K562 (cell line): Measurements from ENCODE around the gene RAB14. TPM values are rescaled to one million over a fixed set of nuclear protein-coding genes. Genes with fewer than 3 reads are reported as not detected.

Source experiments
- ARID1B ChIP-seq: fragments of 450-650 bp; IDR thresholded peaks from 2 replicates; pipeline ENCODE4 v1.6.1; 2016; ENCODE audit warnings: antibody characterized with exemption, mild to moderate bottlenecking, inconsistent platforms
- ARNT ChIP-seq, 2 experiments: fragments of 450-650 bp; IDR thresholded peaks; 2 replicates each; pipeline ENCODE4 v1.6.1; 2016; ENCODE audit warnings: mild to moderate bottlenecking in 1 of 2
- BHLHE40 ChIP-seq: IDR thresholded peaks from 2 replicates; pipeline ENCODE4 v1.6.1; 2011; ENCODE audit warnings: low read length, improper control_type of control experiment
- CBX5 ChIP-seq: IDR thresholded peaks from 2 replicates; pipeline ENCODE4 v1.6.1; 2014; ENCODE audit warnings: low read depth, borderline replicate concordance
- CTBP1 ChIP-seq: fragments of 450-650 bp; IDR thresholded peaks from 2 replicates; pipeline ENCODE4 v1.6.1; 2016; ENCODE audit warnings: borderline replicate concordance
- EGR1 ChIP-seq: fragments of 450-650 bp; conservative IDR thresholded peaks from 2 replicates; pipeline ENCODE4 v1.6.1; 2017; ENCODE audit warnings: mild to moderate bottlenecking
- ESRRA ChIP-seq: fragments of 450-650 bp; IDR thresholded peaks from 2 replicates; pipeline ENCODE4 v1.6.1; 2014; ENCODE audit warnings: low read depth, mild to moderate bottlenecking, moderate library complexity, borderline replicate concordance
- FOXJ2 ChIP-seq: fragments of 200-800 bp; sonication (Bioruptor generic); IDR thresholded peaks from 2 replicates; pipeline ENCODE4 v1.6.1; 2016; ENCODE audit warnings: missing genetic modification characterization, missing compliant biosample characterization
- HNRNPK ChIP-seq: fragments of 200-400 bp; formaldehyde crosslinking; IDR thresholded peaks from one replicate; pipeline ENCODE4 v1.6.1; 2018; ENCODE audit warnings: mild to moderate bottlenecking, low read depth, low read length; ENCODE audit not compliant: poor library complexity, severe bottlenecking
- HSF4 ChIP-seq: fragments of 250-450 bp; sonication (Bioruptor Pico); IDR thresholded peaks from 2 replicates; pipeline ENCODE4 v2.1.2; 2022; ENCODE audit warnings: mild to moderate bottlenecking, moderate library complexity, borderline replicate concordance
- NFRKB ChIP-seq: fragments of 450-650 bp; IDR thresholded peaks from 2 replicates; pipeline ENCODE4 v1.6.1; 2016; ENCODE audit warnings: low read depth
- NR3C1 ChIP-seq: sonication (generic); formaldehyde crosslinking; IDR thresholded peaks from 2 replicates; pipeline ENCODE4 v1.8.1; 2022; ENCODE audit warnings: missing genetic modification reagents
- XRCC4 ChIP-seq: IDR thresholded peaks from one replicate; pipeline ENCODE4 v1.6.1; 2011; ENCODE audit not compliant: insufficient read depth, insufficient read length; ENCODE audit errors: extremely low read depth
- ZNF217 ChIP-seq: sonication (generic); formaldehyde crosslinking; IDR thresholded peaks from 2 replicates; pipeline ENCODE4 v1.8.0; 2022; ENCODE audit warnings: mild to moderate bottlenecking, missing genetic modification reagents
- ZNF316 ChIP-seq: fragments of 450-650 bp; IDR thresholded peaks from 2 replicates; pipeline ENCODE4 v1.6.1; 2016
- ZNF696 ChIP-seq: fragments of 250-450 bp; sonication (Bioruptor Pico); conservative IDR thresholded peaks from 2 replicates; pipeline ENCODE4 v1.4.0; 2020; ENCODE audit warnings: mild to moderate bottlenecking, moderate library complexity
- polyA plus RNA-seq, 8 experiments: library from polyadenylated mRNA; depleted of rRNA in 4 of 8; stranded (reverse) in 5 of 8; unstranded in 3 of 8; fragments of >200 nt; fragmentation: Nextera tagmentation in 2 of 8; fragmentation: Illumina TruSeq in 1 of 8; extraction: Ambion mirVana in 2 of 8; extraction: Trizol in 1 of 8; gene quantifications; 2 replicates each; pipeline versions ENCODE4 v1.2.1 to v1.2.3, GENCODE V29; 2011 to 2014; ENCODE audit warnings: inconsistent platforms in 1 of 8, missing spikeins in 1 of 8
- total RNA-seq, 7 experiments: library from RNA; depleted of rRNA in 6 of 7; stranded (reverse); fragments of >200 nt in 6 of 7; fragmentation: Illumina TruSeq in 2 of 7; extraction: Trizol in 2 of 7; gene quantifications; 2 replicates each; pipeline versions ENCODE4 v1.2.1 to v1.2.3, GENCODE V29; 2011 to 2021; ENCODE audit warnings: low replicate concordance in 1 of 7
- TF ChIP-seq, protein P1 (sequence below): sonication (generic); formaldehyde crosslinking; IDR thresholded peaks from 2 replicates; pipeline ENCODE4 v1.8.0; 2022; ENCODE audit warnings: mild to moderate bottlenecking, missing genetic modification reagents
- TF ChIP-seq, protein P2 (sequence below), 3 experiments: fragments of 200-800 bp in 1 of 3; fragments of 250-450 bp in 1 of 3; fragments of 450-650 bp in 1 of 3; sonication (Bioruptor Pico) in 1 of 3; sonication (Bioruptor generic) in 1 of 3; formaldehyde crosslinking in 1 of 3; IDR thresholded peaks; 2 replicates each; pipeline versions ENCODE4 v1.6.1 to v1.8.0; 2016 to 2022; ENCODE audit warnings: mild to moderate bottlenecking in 2 of 3, missing genetic modification characterization in 2 of 3, missing compliant biosample characterization in 1 of 3, moderate library complexity in 1 of 3
- TF ChIP-seq, protein P3 (sequence below), 3 experiments: IDR thresholded peaks in 2 of 3; conservative IDR thresholded peaks in 1 of 3; 2 replicates each; pipeline ENCODE4 v1.5.1; 2011 to 2012; ENCODE audit warnings: low read length in 3 of 3, mild to moderate bottlenecking in 3 of 3, control low read depth in 2 of 3, improper control_type of control experiment in 1 of 3, inconsistent platforms in 1 of 3, low read depth in 1 of 3, mixed read lengths in 1 of 3, moderate library complexity in 1 of 3; ENCODE audit not compliant: insufficient read depth in 2 of 3

The RAB14 gene
- total and polyA plus RNA-seq, 9 of the 15 experiments (the other 6 are each of a cell fraction or from before 2014, with no cell fraction given), result 10.3 to 41.8 (median 20.9) TPM

DNA sequence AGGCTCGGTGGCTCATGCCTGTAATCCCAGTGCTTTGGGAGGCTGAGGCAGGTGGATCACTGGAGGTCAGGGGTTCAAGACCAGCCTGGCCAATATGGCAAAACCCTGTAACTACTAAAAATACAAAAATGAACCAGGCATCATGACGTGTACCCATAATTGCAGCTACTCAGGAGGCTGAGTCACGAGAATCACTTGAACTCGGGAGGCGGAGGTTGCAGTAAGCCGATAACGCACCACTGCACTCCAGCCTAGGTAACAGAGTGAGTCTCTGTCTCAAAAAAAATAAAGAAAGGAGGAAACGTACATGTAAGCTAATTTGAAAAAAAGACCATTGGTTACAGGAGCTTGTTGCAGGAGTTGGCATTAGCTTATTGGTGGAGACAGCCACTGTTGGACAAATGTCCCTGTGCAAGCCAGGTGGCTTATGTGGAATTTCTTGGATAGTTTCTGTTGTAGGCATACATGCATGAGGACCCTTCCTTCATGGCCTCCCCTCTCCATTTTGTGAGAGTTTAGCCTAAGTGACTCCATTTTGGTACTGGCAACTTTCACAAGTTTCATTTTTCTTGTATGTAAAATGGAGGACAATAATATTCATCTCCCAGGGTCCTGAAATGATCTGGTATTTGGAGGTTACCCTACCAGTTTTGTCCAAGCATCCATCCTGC lies 16.8 kb upstream of the RAB14 start (continued):
- TF ChIP-seq, protein P1, sequence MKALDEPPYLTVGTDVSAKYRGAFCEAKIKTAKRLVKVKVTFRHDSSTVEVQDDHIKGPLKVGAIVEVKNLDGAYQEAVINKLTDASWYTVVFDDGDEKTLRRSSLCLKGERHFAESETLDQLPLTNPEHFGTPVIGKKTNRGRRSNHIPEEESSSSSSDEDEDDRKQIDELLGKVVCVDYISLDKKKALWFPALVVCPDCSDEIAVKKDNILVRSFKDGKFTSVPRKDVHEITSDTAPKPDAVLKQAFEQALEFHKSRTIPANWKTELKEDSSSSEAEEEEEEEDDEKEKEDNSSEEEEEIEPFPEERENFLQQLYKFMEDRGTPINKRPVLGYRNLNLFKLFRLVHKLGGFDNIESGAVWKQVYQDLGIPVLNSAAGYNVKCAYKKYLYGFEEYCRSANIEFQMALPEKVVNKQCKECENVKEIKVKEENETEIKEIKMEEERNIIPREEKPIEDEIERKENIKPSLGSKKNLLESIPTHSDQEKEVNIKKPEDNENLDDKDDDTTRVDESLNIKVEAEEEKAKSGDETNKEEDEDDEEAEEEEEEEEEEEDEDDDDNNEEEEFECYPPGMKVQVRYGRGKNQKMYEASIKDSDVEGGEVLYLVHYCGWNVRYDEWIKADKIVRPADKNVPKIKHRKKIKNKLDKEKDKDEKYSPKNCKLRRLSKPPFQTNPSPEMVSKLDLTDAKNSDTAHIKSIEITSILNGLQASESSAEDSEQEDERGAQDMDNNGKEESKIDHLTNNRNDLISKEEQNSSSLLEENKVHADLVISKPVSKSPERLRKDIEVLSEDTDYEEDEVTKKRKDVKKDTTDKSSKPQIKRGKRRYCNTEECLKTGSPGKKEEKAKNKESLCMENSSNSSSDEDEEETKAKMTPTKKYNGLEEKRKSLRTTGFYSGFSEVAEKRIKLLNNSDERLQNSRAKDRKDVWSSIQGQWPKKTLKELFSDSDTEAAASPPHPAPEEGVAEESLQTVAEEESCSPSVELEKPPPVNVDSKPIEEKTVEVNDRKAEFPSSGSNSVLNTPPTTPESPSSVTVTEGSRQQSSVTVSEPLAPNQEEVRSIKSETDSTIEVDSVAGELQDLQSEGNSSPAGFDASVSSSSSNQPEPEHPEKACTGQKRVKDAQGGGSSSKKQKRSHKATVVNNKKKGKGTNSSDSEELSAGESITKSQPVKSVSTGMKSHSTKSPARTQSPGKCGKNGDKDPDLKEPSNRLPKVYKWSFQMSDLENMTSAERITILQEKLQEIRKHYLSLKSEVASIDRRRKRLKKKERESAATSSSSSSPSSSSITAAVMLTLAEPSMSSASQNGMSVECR, result no peak
- TF ChIP-seq XRCC4 (no peak), CBX5 (no peak), FOXJ2 (tag) (no peak), CTBP1 (no peak), EGR1 (no peak), NR3C1 (no peak), ZNF696 (CRISPR knock-in tag) (no peak), HNRNPK (no peak), BHLHE40 (peak; percentile 66; the same call in 1 of the 2 replicates), ARNT (IDR thresholded peaks at IDR 0.05) (peak in 1 of 2 experiments; percentile 39; a peak in 2 of 4 replicates), ESRRA (no peak), ZNF316 (peak; percentile 49), ZNF217 (CRISPR knock-in tag) (no peak), HSF4 (CRISPR knock-in tag) (peak; percentile 69; the same call in 1 of the 2 replicates), ARID1B (peak; percentile 78), NFRKB (0 out of 2 replicates have a peak, but pooled peaks have one; percentile 14)
- TF ChIP-seq, protein P2, sequence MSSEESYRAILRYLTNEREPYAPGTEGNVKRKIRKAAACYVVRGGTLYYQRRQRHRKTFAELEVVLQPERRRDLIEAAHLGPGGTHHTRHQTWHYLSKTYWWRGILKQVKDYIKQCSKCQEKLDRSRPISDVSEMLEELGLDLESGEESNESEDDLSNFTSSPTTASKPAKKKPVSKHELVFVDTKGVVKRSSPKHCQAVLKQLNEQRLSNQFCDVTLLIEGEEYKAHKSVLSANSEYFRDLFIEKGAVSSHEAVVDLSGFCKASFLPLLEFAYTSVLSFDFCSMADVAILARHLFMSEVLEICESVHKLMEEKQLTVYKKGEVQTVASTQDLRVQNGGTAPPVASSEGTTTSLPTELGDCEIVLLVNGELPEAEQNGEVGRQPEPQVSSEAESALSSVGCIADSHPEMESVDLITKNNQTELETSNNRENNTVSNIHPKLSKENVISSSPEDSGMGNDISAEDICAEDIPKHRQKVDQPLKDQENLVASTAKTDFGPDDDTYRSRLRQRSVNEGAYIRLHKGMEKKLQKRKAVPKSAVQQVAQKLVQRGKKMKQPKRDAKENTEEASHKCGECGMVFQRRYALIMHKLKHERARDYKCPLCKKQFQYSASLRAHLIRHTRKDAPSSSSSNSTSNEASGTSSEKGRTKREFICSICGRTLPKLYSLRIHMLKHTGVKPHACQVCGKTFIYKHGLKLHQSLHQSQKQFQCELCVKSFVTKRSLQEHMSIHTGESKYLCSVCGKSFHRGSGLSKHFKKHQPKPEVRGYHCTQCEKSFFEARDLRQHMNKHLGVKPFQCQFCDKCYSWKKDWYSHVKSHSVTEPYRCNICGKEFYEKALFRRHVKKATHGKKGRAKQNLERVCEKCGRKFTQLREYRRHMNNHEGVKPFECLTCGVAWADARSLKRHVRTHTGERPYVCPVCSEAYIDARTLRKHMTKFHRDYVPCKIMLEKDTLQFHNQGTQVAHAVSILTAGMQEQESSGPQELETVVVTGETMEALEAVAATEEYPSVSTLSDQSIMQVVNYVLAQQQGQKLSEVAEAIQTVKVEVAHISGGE (CRISPR knock-in tag; IDR thresholded peaks at IDR 0.05), result no peak
- TF ChIP-seq, protein P3, sequence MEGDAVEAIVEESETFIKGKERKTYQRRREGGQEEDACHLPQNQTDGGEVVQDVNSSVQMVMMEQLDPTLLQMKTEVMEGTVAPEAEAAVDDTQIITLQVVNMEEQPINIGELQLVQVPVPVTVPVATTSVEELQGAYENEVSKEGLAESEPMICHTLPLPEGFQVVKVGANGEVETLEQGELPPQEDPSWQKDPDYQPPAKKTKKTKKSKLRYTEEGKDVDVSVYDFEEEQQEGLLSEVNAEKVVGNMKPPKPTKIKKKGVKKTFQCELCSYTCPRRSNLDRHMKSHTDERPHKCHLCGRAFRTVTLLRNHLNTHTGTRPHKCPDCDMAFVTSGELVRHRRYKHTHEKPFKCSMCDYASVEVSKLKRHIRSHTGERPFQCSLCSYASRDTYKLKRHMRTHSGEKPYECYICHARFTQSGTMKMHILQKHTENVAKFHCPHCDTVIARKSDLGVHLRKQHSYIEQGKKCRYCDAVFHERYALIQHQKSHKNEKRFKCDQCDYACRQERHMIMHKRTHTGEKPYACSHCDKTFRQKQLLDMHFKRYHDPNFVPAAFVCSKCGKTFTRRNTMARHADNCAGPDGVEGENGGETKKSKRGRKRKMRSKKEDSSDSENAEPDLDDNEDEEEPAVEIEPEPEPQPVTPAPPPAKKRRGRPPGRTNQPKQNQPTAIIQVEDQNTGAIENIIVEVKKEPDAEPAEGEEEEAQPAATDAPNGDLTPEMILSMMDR (IDR thresholded peaks at IDR 0.05 in 2 of 3, conservative IDR thresholded peaks at IDR 0.05 in 1 of 3; ENCODE audit: insufficient read depth in 2 of 3, low read depth in 1 of 3, low read length in 3 of 3), result no peak
